Osteocyte (in vitro differentiated cells): ENCODE data around the gene KLB. TPM values are rescaled to one million over a fixed set of nuclear protein-coding genes. Genes with fewer than 3 reads are reported as not detected.
"Not testable (repeated sequence)": the region's sequence is repeated elsewhere in the genome, so short reads cannot be mapped to it uniquely, and the experiment has no call there.

Experiments used
- DNase-seq: peaks from one replicate; pipeline ENCODE4 v3.0.0; 2021; ENCODE audit warnings: mixed read lengths; ENCODE audit not compliant: unreplicated experiment; ENCODE audit errors: extremely low spot score
- H3K27ac Mint-ChIP-seq: one replicate; pipeline ENCODE4 v1.8.0; 2021; ENCODE audit warnings: mild to moderate bottlenecking, mixed read lengths; ENCODE audit not compliant: unreplicated experiment
- H3K27me3 Mint-ChIP-seq: one replicate; pipeline ENCODE4 v1.8.0; 2021; ENCODE audit warnings: mixed read lengths; ENCODE audit not compliant: unreplicated experiment
- H3K36me3 Mint-ChIP-seq: one replicate; pipeline ENCODE4 v1.8.0; 2021; ENCODE audit warnings: mixed read lengths; ENCODE audit not compliant: unreplicated experiment
- H3K4me1 Mint-ChIP-seq: one replicate; pipeline ENCODE4 v1.8.0; 2021; ENCODE audit warnings: mixed read lengths; ENCODE audit not compliant: unreplicated experiment
- H3K4me3 Mint-ChIP-seq: one replicate; pipeline ENCODE4 v1.8.0; 2021; ENCODE audit warnings: mild to moderate bottlenecking, moderate library complexity, mixed read lengths; ENCODE audit not compliant: unreplicated experiment
- H3K9me3 Mint-ChIP-seq: one replicate; pipeline ENCODE4 v1.8.0; 2021; ENCODE audit warnings: mixed read lengths; ENCODE audit not compliant: unreplicated experiment
- long read RNA-seq: library from polyadenylated mRNA; unstranded; transcript quantifications from one replicate; pipeline ENCODE4 v2.0.0, GENCODE V29; 2021
- total RNA-seq: library from RNA; stranded (reverse); gene quantifications from 2 replicates; pipeline ENCODE4 v1.2.1, GENCODE V29; 2021
- TF ChIP-seq, protein P1 (sequence below): fragments of 200-600 bp; sonication (generic); IDR thresholded peaks from 2 replicates; pipeline ENCODE4 v1.5.0; 2021; ENCODE audit warnings: antibody characterized with exemption, mild to moderate bottlenecking, moderate library complexity

The KLB gene
- not detected in 2 replicates for total RNA-seq
- long read RNA-seq, partial matches to known transcripts, result 0 of 1 reads
- long read RNA-seq, other reads (novel, unspliced or antisense), result 1 of 1 reads

DNA sequence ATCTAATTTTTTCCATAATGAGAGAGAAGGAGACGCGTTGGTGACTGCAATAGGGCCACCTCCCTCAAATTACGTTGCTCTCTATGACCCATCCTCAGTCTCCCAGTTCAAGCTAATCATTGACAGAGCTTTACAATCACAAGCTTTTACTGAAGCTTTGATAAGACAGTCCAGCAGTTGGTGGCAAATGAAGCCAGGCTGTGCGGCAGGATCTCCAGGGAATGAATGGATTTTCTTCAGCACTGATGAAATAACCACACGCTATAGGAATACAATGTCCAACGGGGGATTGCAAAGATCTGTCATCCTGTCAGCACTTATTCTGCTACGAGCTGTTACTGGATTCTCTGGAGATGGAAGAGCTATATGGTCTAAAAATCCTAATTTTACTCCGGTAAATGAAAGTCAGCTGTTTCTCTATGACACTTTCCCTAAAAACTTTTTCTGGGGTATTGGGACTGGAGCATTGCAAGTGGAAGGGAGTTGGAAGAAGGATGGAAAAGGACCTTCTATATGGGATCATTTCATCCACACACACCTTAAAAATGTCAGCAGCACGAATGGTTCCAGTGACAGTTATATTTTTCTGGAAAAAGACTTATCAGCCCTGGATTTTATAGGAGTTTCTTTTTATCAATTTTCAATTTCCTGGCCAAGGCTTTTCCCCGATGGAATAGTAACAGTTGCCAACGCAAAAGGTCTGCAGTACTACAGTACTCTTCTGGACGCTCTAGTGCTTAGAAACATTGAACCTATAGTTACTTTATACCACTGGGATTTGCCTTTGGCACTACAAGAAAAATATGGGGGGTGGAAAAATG, at the start of gene KLB:
KLB (plus strand) TSS at position 168 of the 821 bp plus-strand sequence; CDS start at position 188, 20 bp downstream.
- Mint-ChIP-seq H3K27ac (no peak within 1 kb of the TSS), H3K9me3 (no peaks in the 10 kb centered on the region), H3K4me3 (no peak within 1 kb of the TSS), H3K4me1 (no peaks in the 10 kb centered on the region), H3K36me3 (no peaks in the 10 kb centered on the region), H3K27me3 (peaks cover 12% of the 10 kb centered on the region)
- TF ChIP-seq, protein P1, sequence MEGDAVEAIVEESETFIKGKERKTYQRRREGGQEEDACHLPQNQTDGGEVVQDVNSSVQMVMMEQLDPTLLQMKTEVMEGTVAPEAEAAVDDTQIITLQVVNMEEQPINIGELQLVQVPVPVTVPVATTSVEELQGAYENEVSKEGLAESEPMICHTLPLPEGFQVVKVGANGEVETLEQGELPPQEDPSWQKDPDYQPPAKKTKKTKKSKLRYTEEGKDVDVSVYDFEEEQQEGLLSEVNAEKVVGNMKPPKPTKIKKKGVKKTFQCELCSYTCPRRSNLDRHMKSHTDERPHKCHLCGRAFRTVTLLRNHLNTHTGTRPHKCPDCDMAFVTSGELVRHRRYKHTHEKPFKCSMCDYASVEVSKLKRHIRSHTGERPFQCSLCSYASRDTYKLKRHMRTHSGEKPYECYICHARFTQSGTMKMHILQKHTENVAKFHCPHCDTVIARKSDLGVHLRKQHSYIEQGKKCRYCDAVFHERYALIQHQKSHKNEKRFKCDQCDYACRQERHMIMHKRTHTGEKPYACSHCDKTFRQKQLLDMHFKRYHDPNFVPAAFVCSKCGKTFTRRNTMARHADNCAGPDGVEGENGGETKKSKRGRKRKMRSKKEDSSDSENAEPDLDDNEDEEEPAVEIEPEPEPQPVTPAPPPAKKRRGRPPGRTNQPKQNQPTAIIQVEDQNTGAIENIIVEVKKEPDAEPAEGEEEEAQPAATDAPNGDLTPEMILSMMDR, result no peak
- DNase-seq, result no peak

- no peaks in the 10 kb centered on the region for H3K9me3 Mint-ChIP-seq
- H3K4me1 Mint-ChIP-seq, result peaks cover 31% of the 10 kb centered on the region
- peak overlapping the region; percentile 67 for H3K27ac Mint-ChIP-seq
- no peak for DNase-seq
- no peaks in the 10 kb centered on the region for H3K36me3 Mint-ChIP-seq
- no peaks in the 10 kb centered on the region for H3K27me3 Mint-ChIP-seq
- TF ChIP-seq, protein P1, result no peak
- H3K4me3 Mint-ChIP-seq, result no peak overlapping the region
Observed at GRCh38 chr4:39357002-39357401, 49.7 kb upstream of the KLB start.

- H3K9me3 Mint-ChIP-seq, H3K27ac Mint-ChIP-seq, H3K4me3 Mint-ChIP-seq, H3K27me3 Mint-ChIP-seq, H3K36me3 Mint-ChIP-seq, DNase-seq: not testable (repeated sequence)
- peaks cover 23% of the 10 kb centered on the region for H3K4me1 Mint-ChIP-seq
Observed at GRCh38 chr4:39360611-39361010, 46.1 kb upstream of the KLB start.

DNA sequence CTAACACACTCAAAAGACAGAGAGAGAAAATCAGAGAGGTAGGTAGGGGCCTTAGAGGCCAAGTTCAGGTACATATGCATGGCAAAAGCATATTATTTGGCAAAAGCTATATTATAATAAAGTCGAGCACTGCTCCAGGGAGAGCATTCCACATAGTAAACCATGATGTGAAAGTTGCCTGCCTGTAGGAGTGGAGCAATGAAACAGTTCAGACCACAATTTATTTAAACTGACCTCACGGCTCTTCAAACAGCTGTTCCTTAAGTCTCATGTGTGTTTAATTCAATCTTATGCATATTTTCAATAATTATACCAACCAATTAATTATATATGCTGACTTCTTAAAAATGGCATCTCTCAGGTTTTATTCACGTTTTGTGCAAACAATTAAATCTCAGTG, 43.9 kb upstream of the KLB start:
- H3K4me1 Mint-ChIP-seq, result peaks cover 27% of the 10 kb centered on the region
- TF ChIP-seq, protein P1, result no peak
- H3K4me3 Mint-ChIP-seq, result no peak overlapping the region
- DNase-seq, result no peak
- no peak overlapping the region for H3K27ac Mint-ChIP-seq
- H3K27me3 Mint-ChIP-seq, result no peaks in the 10 kb centered on the region
- H3K36me3 Mint-ChIP-seq, result no peaks in the 10 kb centered on the region
- H3K9me3 Mint-ChIP-seq, result no peaks in the 10 kb centered on the region

DNA sequence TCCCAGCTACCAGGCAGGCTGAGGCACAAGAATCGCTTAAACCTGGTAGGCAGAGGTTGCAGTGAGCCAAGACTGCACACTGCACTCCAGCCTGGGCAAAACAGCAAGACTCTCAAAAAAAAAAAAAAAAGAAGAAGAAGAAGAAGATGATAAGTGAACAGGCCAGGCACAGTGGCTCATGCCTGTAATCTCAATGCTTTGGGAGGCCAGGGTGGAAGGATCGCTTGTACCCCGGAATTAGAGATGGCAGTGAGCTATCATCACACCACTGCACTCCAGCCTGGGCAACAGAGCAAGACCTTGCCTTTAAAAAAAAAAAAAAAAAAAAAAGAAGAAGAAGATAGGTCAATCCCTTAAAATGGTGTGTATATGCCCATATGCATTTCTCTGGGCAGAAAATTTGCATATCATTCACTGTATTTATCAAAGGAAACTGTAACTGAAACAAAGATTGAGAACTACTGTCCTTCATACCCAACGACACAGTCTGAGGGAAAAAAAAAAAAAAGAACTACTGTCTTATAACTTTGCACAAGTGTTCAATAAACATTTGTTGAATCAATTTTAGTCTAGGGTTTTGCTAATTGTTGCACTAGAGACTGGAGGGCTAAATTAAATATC, 42.8 kb upstream of the KLB start:
- TF ChIP-seq, protein P1, result no peak
- Mint-ChIP-seq H3K27ac (no peak overlapping the region), H3K36me3 (no peaks in the 10 kb centered on the region), H3K4me1 (peaks cover 27% of the 10 kb centered on the region), H3K4me3 (no peak overlapping the region), H3K27me3 (no peaks in the 10 kb centered on the region), H3K9me3 (no peaks in the 10 kb centered on the region)
- DNase-seq, result no peak
